Epithelial cell of proximal tubule (primary cell): ENCODE measurements around the gene CELA2B. TPM values are rescaled to one million over a fixed set of nuclear protein-coding genes. Genes with fewer than 3 reads are reported as not detected.

ENCODE experiments used
- DNase-seq: peaks from one replicate; pipeline ENCODE4 v3.0.0-alpha.2; 2011; ENCODE audit warnings: low read depth
- H3K4me3 ChIP-seq: 2 replicates; pipeline ENCODE4 v1.5.1; 2011; ENCODE audit warnings: low read depth, mild to moderate bottlenecking, low read length
- total RNA-seq: library from RNA; depleted of rRNA; stranded (reverse); fragments of >200 nt; gene quantifications from 2 replicates; pipeline ENCODE4 v1.2.3, GENCODE V29; 2015
- TF ChIP-seq, protein P1 (sequence below): conservative IDR thresholded peaks from 2 replicates; pipeline ENCODE4 v1.5.1; 2012; ENCODE audit warnings: low read depth, mild to moderate bottlenecking, low read length

CELA2B gene
- total RNA-seq, 1 donor from 2014 or later, result not detected

DNA sequence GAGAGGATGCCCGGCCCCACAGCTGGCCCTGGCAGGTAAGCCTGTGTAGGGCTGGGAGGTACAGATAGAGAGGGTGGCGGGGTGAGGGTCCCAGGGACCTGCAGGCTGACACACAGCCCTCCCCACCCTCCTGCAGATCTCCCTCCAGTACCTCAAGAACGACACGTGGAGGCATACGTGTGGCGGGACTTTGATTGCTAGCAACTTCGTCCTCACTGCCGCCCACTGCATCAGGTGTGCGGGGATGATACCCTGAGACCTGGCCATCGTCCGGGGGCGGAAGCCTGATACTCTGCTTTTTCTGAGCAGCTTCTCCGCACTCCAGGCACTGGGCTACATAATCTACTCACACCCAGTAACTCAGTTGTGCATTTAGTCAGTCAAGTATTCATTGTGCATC is 35.5 kb upstream of the CELA2B start:
- DNase-seq, result no peak
- H3K4me3 ChIP-seq, result no peak overlapping the region
- TF ChIP-seq, protein P1, sequence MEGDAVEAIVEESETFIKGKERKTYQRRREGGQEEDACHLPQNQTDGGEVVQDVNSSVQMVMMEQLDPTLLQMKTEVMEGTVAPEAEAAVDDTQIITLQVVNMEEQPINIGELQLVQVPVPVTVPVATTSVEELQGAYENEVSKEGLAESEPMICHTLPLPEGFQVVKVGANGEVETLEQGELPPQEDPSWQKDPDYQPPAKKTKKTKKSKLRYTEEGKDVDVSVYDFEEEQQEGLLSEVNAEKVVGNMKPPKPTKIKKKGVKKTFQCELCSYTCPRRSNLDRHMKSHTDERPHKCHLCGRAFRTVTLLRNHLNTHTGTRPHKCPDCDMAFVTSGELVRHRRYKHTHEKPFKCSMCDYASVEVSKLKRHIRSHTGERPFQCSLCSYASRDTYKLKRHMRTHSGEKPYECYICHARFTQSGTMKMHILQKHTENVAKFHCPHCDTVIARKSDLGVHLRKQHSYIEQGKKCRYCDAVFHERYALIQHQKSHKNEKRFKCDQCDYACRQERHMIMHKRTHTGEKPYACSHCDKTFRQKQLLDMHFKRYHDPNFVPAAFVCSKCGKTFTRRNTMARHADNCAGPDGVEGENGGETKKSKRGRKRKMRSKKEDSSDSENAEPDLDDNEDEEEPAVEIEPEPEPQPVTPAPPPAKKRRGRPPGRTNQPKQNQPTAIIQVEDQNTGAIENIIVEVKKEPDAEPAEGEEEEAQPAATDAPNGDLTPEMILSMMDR, result no peak

DNA sequence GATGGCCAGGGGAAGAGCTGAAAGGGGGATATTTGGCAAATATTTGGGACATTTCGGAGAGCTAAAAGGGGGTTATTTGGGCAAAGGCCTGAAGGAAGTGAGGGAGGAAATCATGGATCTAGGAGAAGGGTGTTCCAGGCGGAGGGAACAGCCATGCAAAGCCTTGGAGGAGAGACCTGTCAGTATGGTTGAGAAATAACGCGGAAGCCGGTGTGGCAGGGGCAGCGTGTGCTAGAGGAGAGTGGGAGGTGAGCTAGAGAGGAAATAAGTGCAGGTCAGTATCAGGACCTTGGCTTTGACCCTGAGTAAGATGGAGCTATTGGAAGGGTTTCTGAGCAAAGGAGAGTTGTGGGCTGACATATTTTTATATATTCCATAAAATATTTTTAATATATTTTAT is 34.7 kb upstream of the CELA2B start:
- no peak overlapping the region for H3K4me3 ChIP-seq
- DNase-seq, result no peak
- TF ChIP-seq, protein P1, result no peak

DNA sequence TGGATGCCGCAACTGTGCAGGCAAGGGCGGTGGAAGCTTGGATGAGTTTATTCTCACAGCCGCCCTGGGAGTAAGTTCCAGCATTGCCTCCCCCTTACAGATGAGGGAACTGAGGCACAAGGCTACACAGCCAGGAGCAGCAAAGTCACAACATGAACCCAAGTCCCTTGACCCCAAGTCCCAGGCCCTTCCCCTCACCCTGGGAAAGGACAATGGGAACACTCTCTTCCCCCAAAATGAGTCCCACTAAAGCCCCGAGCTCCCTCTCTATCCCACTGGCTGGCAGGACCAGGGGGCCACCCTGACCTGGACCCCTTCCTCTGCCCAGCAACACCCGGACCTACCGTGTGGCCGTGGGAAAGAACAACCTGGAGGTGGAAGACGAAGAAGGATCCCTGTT is 33.8 kb upstream of the CELA2B start:
- DNase-seq, result no peak
- no peak overlapping the region for H3K4me3 ChIP-seq
- TF ChIP-seq, protein P1, result no peak

DNA sequence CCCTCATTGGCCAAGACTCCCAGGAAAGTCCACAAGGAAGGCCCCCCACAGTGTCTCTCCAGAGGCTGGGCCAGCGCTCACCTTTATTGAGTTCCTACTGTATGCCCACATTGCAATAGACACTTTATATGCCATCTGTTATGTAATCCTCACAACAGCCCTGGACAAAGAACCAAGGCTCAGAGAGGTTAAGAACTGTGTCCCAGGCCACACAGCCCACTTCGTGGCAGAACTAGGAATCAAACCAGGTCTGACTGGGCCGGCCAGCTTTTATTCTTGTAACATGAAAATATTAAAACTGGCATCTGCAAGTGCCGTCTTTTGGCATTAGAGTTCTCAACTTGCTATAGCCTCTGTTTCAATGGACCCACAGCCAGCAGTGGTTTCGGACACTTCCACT is 33.1 kb upstream of the CELA2B start:
- TF ChIP-seq, protein P1, result no peak
- no peak for DNase-seq
- H3K4me3 ChIP-seq, result no peak overlapping the region

DNA sequence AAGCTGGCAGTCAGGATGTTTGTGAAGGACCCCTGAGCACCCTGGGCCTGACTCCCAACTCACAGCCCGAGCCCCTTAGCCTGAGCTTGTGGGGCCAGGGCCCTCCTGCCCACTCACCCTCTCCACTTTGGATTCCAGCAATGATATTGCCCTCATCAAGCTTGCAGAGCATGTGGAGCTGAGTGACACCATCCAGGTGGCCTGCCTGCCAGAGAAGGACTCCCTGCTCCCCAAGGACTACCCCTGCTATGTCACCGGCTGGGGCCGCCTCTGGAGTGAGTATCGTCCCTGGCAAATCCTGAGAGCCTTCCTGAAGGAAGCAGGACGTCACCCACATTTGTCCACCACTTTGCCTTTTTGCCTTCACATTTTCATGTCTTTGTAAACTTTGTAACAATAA is 32.6 kb upstream of the CELA2B start:
- DNase-seq, result no peak
- TF ChIP-seq, protein P1, result no peak
- H3K4me3 ChIP-seq, result no peak overlapping the region

DNA sequence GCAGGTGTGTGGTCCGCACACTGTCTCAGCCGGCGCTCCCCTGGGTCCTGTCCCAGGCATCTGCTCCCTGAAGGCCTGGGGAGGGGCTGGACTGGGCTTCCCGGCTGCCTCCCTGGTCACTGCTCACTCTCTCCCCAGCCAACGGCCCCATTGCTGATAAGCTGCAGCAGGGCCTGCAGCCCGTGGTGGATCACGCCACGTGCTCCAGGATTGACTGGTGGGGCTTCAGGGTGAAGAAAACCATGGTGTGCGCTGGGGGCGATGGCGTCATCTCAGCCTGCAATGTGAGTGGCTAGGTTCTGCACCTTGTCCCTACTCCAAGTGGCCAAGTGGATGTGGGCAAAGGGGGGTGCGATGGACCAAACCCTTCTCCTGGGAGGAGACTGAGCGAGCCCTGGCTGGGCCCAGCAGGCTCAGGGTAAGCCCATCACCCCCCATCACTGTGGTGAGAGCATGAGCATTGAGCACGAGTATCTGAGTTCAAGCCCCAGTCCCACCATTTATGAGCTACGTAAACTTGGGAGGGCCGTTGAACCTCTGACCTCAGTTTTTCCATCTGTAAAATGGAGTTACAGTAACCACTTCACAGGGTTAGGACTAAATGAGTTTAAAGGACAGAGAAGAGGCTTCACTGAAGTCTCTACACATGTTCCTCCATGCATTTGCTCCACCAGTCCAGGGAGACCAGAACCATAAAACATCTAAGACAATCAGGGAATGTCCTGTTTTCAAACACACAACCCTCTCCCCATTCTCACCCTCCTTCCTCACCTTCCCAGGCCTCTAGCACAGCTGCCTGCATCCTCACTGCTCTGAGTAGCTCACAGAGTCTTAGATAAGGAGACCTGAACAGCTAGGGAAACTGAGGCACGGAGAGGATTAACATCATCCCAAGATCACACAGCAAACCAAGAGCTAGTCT is 31.2 kb upstream of the CELA2B start:
- no peak for DNase-seq
- TF ChIP-seq, protein P1, result no peak
- H3K4me3 ChIP-seq, result no peak overlapping the region
